Stimulated activated CD4-positive, alpha-beta T cell treated with anti-CD3 and anti-CD28 coated beads, Interleukin-2, amount 100 ng/mL, for 24 hours (primary cell): ENCODE results near the gene AKNA.
A peak's percentile ranks its signal among the peaks of the same experiment; 100 is the strongest.
"Not testable (repeated sequence)": the region's sequence is repeated elsewhere in the genome, so short reads cannot be mapped to it uniquely, and the experiment has no call there.

Experiments used
- DNase-seq, 2 donors: peaks; one replicate each; pipeline ENCODE4 v3.0.0-alpha.2; 2020

AKNA gene

DNA sequence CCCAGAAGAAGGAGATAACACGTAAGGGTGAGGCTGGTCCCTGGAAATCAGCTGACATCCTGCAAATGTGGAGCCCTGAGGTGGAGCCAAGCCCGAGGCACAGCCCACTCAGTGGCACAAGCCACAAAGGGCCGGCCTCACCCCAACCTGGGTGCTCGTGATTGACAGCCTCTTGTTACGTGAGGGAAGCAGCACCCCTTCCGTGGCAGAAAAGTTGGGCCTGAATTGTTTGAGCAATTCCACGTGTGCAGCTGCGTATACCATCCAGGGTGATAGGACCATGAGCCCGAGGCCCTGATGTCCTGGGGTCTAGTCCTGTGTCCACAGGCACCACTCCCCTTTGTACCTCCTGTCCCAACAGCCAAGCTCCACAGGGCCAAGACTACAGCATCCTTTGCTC is 53.3 kb downstream of the AKNA start:
- DNase-seq = no peak

DNA sequence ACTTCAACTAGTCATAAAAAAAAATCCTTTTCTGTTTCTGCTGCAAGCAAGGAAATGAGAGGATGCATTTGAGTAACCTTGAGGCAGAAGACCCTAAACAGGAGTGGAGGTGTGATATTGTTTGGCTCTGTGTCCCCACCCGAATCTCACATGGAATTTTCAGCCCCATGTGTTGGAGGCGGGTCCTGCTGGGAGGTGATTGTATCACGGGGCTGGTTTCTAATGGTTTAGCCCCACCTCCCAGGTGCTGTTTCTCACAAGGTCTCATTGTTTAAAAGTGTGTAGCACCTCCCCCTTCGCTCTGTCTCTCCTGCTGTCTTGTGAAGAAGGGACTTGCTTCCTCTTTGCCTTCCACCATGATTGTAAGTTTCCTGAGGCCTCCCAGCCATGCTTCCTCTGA is 54.1 kb downstream of the AKNA start:
- not testable (repeated sequence) for DNase-seq

- DNase-seq = not testable (repeated sequence)
These were observed 55.2 kb downstream of the AKNA start for GRCh38 chr9:114332474-114333040.

DNA sequence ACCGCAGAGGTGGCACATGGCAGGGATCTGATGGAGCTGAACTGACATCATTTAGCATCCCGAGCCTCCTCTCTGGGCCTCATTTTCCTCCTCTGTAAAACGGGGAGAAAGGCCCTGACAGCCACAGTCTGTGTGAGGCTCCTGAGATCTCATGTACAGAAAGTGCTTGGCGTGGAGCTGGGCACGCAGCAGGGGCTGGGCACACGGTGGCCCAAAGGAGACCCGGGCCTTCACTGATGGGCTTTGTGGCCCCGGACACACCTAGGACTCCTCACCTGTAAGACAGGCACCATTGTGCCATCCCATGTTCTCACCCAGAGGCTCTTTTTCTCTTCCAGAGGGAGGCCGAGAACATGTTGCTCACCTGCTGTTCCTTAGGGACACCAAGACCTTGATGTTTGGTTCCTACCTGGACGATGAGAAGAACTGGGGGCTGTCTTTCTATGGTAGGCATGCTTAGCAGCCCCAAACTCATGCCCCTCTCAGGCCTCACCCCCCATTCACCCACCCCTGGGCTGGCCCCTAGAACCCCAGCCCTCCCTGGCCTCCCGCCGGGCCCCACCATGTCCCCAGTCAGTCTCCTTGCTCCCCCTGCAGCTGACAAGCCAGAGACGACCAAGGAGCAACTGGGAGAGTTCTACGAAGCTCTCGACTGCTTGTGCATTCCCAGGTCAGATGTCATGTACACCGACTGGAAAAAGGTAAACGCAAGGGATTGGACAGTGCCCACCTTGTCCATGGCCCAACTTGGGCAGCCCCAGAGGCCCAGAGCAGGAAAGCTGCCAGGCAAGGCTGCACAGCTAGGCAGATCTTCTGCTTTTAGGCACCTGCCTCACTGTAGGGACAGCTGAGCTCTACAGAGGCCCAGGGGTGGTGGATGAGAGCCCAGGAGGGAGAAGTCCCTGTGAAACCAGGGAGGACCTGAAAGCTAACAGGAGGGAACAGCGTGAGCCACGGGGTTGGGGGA is 56.3 kb downstream of the AKNA start:
- DNase-seq = not testable (repeated sequence)

GRCh38 chr9:114330636-114331035 is 57.1 kb downstream of the AKNA start:
- no peak for DNase-seq

GRCh38 chr9:114329625-114330022 is 58.2 kb downstream of the AKNA start, which contains the start of gene ORM2:
Gene ORM2 (plus strand): TSS chr9:114329869. CDS start chr9:114329905, 36 bp downstream.
- DNase-seq = not testable (repeated sequence)

- not testable (repeated sequence) for DNase-seq
These were observed 58.7 kb downstream of the AKNA start for GRCh38 chr9:114328937-114329624.

DNA sequence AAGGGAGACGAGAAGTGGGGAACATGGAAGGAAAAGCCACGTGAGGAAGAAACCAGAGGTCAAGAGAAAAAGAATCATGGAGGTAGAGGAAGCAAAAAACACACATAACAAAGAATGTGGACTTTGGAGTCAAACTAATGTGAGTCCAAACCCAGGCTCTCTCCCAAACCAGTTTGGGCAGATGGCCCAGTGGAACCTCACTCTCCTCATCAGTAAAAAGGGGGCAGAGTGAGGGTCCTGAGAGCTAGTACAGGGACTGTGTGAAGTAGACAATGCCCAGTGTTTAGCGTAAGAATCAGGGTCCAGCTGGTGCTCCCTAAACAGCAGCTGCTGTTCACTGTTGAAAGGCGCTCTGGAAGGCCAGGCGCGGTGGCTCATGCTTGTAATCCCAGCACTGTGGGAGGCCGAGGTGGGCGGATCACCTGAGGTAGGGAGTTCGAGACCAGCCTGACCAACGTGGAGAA is 59.4 kb downstream of the AKNA start:
- not testable (repeated sequence) for DNase-seq

- DNase-seq = no peak
These were observed 60.0 kb downstream of the AKNA start for GRCh38 chr9:114327749-114328148.

DNA sequence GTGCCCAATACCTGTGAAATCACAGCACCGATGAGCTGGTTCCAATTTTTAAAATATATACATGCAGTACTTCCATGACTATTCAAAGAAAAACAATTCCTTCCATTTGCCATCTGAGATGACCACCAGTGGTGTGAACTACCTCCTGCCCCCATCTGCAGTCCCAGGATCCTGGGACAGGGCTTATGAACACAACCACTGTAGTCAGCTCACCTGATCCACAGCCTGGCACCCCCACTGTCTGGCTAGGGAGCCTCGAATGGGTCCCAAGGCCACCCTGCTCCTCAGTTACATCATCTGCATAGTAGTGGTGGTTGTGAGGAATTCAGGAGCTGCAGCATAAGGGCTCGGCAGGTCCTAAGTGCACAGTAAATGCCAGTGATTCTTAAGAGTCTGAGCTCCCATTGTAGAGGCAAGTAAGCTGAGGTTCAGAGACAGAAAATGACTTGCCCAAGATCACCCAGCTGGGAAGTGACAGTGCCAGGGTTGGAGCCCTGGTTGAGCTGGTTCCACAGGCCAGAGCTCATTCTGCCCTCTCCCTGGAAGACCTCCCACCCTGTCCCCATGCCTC is 62.0 kb downstream of the AKNA start:
- DNase-seq = not testable (repeated sequence)

DNA sequence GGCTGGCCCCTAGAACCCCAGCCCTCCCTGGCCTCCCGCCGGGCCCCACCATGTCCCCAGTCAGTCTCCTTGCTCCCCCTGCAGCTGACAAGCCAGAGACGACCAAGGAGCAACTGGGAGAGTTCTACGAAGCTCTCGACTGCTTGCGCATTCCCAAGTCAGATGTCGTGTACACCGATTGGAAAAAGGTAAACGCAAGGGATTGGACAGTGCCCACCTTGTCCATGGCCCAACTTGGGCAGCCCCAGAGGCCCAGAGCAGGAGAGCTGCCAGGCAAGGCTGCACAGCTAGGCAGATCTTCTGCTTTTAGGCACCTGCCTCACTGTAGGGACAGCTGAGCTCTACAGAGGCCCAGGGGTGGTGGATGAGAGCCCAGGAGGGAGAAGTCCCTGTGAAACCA is 62.8 kb downstream of the AKNA start:
- not testable (repeated sequence) for DNase-seq

- DNase-seq = no peak
These were observed 63.3 kb downstream of the AKNA start for GRCh38 chr9:114324492-114324891.

DNA sequence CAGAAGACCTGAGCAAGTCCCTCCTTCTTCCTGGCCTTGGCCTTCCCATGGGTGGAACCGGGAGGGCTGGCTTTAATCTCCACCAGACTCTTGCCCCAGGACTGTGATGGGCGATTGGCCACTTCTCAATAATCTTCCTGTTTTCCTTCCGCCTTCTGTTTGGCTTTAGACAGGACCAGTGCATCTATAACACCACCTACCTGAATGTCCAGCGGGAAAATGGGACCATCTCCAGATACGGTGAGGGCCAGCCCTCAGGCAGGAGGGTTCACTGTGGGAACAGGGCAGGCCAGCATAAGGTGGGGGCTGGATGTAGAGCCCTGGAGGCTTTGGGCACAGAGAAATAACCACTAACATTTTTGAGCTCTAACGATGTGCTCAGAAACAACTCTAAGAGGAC is 63.9 kb downstream of the AKNA start:
- not testable (repeated sequence) for DNase-seq

DNA sequence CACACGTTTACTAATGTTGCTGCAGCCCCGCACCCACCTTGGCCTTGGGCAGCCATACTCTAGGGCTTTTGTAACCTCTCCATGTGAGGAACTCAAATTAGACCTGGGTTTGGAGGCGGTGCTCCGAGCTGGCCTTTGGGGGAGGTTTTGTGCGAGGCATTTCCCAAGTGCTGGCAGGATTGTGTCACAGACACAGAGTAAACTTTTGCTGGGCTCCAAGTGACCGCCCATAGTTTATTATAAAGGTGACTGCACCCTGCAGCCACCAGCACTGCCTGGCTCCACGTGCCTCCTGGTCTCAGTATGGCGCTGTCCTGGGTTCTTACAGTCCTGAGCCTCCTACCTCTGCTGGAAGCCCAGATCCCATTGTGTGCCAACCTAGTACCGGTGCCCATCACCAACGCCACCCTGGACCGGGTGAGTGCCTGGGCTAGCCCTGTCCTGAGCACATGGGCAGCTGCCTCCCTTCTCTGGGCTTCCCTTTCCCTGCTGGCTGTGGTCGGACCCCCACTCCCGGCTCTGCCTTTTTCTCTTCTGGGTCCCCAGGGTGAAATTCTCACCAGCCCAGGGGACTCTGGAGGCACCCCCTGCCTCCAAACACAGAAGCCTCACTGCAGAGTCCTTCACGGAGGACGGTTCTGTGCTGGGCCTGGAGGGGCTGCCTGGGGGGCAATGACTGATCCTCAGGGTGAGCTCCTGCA is 64.8 kb downstream of the AKNA start, which contains the start of gene ORM1:
ORM1 (plus strand) TSS at position 268 of the 701 bp plus-strand sequence; CDS start at position 304, 36 bp downstream.
- DNase-seq = not testable (repeated sequence)

DNA sequence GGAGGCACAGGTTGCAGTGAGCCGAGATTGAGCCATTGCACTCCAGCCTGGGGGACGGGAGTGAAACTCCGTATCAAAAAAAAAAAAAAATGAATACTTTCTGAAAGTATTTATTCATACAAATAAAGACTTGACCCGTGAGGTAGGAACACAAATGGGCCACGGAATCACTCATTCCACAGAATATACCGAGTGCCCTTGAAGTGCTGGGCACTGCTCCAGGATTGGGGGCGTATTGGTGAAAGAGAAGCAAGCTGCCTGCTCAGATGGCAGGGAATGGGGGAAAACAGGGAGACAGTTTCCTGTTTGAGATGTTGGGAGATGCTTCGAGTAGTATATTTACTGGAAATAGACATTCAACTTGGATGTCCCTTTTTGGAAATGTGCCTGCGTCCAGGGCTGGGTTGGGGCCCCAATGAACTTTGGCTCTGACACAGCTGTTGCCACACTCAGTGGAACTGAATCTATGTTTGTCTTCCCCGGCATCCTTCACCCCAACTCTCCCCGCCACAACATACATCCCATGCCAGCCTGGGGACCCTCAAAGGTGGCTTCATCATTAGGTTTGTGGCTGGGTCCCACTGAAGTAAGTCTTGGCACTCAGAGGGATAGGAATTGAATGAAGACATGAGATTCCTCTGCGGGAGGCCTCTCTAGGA is 65.5 kb downstream of the AKNA start:
- DNase-seq = not testable (repeated sequence)

DNA sequence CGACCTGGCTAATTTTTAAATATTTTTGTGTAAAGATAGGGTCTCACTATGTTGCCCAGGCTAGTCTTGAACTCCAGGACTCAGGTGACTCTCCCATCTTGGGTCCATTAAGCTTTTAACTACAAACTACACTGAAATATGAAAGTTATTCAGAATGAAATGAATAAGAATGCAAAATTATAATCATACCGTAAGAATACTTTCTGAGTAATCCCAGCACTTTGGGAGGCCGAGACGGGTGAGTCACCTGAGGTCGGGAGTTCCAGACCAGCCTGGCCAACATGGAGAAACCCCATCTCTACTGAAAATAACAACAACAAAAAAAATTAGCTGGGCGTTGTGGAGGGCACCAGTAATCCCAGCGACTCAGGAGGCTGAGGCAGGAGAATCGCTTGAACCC is 66.0 kb downstream of the AKNA start:
- DNase-seq = peak; percentile 32 to 37

DNA sequence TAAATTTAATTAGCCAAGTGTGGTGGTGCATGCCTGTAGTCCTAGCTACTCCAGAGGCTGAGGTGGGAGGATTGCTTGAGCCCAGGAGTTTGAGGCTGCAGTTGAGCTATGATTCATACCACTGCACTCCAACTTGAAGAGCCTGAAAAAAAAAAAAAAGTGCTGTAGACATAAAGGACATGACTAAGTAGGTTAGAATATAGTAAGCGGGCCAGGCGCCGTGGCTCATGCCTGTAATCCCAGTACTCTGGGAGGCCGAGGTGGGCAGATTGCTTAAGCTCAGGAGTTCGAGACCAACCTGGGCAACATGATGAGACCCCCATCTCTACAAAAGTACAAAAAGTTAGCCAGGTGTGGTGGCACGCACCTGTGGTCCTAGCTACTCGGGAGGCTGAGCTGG is 67.1 kb downstream of the AKNA start:
- DNase-seq = not testable (repeated sequence)

GRCh38 chr9:114319147-114319546 is 68.6 kb downstream of the AKNA start:
- no peak for DNase-seq

DNA sequence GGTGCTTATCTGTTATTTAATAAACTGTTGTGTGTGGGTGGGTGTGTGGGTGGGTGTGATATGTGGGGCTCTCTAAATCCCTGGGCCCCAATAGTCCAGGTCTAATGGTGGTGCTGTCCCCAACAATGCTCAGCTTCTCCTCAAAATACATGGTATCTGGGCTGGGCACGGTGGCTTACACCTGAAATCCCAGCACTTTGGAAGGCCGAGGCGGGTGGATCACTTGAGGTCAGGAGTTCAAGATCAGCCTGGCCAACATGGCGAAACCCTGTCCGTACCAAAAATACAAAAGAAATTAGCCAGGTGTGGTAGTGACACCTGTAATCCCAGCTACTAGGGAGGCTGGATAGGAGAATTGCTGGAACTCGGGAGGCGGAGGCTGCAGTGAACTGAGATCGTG is 69.4 kb downstream of the AKNA start:
- DNase-seq = no peak

DNA sequence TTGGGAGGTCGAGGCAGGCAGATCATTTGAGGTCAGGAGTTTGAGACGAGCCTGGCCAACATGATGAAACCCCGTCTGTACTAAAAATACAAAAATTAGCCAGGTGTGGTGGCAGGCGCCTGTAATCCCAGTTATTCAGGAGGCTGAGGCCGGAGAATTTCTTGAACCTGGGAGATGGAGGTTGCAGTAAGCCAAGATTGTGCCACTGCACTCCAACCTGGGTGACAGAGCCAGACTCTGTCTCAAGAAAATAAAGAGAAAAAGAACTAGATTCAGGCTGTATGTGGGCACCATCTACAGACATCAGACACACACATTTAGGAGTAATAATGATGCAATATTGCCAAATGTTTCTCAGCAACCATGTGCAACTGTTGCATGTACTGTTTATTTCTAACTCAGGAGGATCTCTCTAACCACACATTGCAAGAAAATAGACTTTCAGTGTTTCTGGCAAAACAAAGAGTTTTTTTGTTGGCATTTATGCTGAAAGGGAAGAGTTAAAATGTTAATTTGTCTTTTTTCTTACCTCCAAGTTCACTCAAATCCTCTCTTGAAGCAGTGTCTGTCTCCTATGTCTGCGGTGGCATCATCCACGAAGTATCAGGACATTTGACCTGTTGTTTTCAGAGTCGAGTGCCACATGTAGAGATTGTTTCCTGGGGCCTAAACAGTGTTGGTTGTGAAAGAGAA is 70.0 kb downstream of the AKNA start:
- DNase-seq = no peak
